ENCODE results near the gene LMAN2. TPM values are rescaled to one million over a fixed set of nuclear protein-coding genes. Genes with fewer than 3 reads are reported as not detected.
"Not testable (repeated sequence)": the region's sequence is repeated elsewhere in the genome, so short reads cannot be mapped to it uniquely, and the experiment has no call there.

LMAN2 gene
- polyA plus RNA-seq, 1 donor from 2014 or later = 171 TPM

DNA sequence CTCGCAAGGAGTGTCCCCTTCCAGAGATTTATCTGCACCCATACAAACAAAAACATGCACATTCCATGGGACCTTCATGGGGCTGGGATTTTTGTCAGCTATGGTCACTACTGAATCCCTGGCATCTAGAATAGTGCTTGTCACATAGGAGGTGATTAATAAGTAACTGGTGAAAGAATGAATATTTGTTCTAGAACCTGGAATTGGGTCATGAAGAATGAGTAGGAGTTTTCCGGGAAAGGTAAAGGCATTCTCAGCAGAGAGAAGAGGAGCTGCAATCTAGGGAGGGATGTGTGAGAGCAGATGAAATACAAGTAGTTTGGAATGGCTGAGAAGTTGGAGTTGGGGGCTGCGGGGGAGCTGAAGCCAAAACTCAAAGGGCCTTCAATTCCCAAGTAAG, 2.8 kb upstream of the LMAN2 start:
- Mint-ChIP-seq H3K27me3 (peaks cover 3% of the 10 kb centered on the region), H3K36me3 (peaks cover 4% of the 10 kb centered on the region), H3K9me3 (no peaks in the 10 kb centered on the region), H3K4me3 (peak overlapping the region in 1 of 4 donors; percentile 12), H3K27ac (peak overlapping the region in 1 of 3 donors; percentile 70), H3K4me1 (peaks cover 32 to 49% (median 48%) of the 10 kb centered on the region in 3 donors)

DNA sequence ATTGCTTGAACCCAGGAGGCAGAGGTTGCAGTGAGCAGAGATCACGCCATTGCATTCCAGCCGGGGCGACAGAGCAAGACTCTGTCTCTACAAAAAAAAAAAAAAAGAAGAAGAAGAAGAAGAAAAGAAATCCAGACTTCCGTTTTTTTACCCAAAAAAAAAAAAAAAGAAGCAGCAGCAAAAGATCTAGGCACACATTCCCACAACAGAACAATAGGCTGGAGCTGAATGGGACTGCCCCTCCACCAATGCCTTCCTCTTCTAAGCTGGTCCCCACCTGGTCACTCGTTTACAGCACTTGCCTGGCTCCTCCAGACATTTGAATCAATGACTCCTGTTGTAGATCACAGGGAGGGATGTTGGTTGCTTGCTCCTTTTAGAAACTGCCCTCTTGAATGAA, 1.6 kb upstream of the LMAN2 start:
- H3K9me3 Mint-ChIP-seq = no peaks in the 10 kb centered on the region
- peak overlapping the region in 2 of 4 donors; percentile 49 to 50 for H3K4me3 Mint-ChIP-seq
- H3K27ac Mint-ChIP-seq = peak overlapping the region in 2 of 3 donors; percentile 8 to 62
- H3K4me1 Mint-ChIP-seq = peaks cover 37 to 47% (median 45%) of the 10 kb centered on the region in 3 donors
- H3K36me3 Mint-ChIP-seq = peaks cover 2% of the 10 kb centered on the region
- peaks cover 3% of the 10 kb centered on the region for H3K27me3 Mint-ChIP-seq

DNA sequence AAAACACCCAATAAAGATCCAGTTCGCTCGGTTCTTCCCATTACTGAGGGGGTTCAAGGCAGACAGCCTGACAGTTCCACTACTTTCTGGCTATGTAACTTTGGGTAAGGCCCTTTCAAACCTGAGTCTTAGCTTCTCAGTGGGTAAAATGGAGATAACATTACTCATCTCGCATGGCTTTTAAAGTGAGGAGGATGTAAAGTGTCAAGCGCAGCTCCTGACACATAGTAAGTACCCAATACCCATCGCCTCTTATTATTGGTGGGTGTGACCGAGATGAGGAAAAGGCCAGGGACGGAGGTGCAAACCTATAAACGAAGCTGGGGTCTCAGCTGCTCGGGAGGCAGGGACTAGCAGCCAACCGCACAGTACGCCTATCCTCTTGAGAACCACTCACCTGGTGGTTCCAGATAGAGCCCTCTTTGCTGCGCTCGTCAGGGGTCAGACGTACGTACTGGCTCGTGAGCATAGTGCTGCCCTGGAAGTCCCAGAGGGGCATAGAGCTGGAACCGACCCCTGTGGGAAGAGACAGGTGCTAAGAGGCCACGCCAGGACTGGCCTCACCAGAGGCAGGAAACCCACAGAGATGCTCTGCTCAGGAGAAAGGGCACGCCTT, 584 bp downstream of the LMAN2 start:
- Mint-ChIP-seq H3K36me3 (peaks cover 2% of the 10 kb centered on the region), H3K27ac (peak overlapping the region; percentile 99 to 100 (median 99)), H3K27me3 (no peaks in the 10 kb centered on the region), H3K4me3 (peak overlapping the region; percentile 97 to 99 (median 98)), H3K4me1 (peaks cover 32 to 45% (median 36%) of the 10 kb centered on the region in 3 donors), H3K9me3 (no peaks in the 10 kb centered on the region)

DNA sequence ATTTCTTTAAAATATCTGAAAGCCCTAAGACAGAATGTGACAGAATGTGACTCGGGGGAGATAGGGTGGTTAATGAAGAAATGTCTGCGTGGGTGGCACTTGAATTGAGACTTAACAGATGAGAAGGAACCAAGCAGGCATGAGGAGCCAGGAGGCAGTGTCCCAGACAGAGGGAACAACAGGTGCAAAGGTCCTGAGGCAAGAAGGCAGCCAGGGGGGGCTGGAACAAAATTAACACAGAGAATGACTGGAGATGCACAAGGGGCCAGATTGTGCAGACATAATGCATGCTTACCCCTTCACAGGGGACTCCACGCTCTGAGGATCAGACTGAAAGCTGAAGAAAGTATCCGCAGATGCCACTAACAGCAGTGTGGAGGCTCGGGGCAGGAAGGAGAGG, 1.7 kb downstream of the LMAN2 start:
- Mint-ChIP-seq H3K4me3 (peak overlapping the region; percentile 81 to 99 (median 90)), H3K27ac (peak overlapping the region in 2 of 3 donors; percentile 99), H3K27me3 (no peaks in the 10 kb centered on the region)

DNA sequence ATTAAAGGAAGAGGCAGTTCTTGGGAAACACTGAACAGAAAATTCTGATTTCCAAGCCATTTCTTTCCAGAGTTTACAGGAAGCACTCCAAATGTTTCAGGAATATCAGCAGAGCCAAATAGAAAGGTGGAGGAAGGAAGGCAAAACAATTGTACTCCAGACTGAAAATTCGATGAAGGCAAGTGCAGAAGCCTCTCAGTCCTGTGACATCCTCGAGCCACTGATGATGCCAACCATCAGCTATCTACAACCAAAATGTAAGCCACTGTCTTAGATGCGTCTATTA, 2.2 kb downstream of the LMAN2 start:
- Mint-ChIP-seq H3K27me3 (no peaks in the 10 kb centered on the region), H3K4me1 (peaks cover 29 to 39% (median 34%) of the 10 kb centered on the region in 3 donors), H3K27ac (peak overlapping the region in 1 of 3 donors; percentile 99), H3K36me3 (peaks cover under 1% of the 10 kb centered on the region), H3K4me3 (peak overlapping the region in 3 of 4 donors; percentile 67 to 99 (median 81)), H3K9me3 (no peaks in the 10 kb centered on the region)

More for the DNA sequence above, 1.7 kb downstream of the LMAN2 start:
- H3K4me1 Mint-ChIP-seq = peaks cover 32 to 42% (median 35%) of the 10 kb centered on the region in 3 donors
- H3K9me3 Mint-ChIP-seq = no peaks in the 10 kb centered on the region
- H3K36me3 Mint-ChIP-seq = peaks cover 2% of the 10 kb centered on the region

DNA sequence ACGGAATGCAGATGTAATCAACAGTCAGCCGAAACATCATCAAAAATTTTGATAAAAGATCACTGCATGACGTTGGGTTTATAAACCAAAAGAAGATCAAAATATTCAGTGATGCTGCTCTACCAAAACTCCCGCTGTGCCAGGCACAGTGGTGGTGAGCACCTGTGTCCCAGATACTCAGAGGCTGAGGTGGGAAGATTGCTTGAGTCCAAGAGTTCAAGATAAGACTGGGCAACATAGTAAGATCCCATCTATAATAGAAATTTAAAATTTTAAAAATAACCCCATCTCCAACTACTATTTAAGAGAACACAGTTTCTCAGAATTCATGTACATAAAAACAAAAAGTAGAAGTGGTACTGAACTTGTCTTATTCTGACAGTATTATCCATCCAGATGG, 3.8 kb downstream of the LMAN2 start:
- no peaks in the 10 kb centered on the region for H3K36me3 Mint-ChIP-seq
- peaks cover 32 to 37% (median 34%) of the 10 kb centered on the region in 3 donors for H3K4me1 Mint-ChIP-seq

DNA sequence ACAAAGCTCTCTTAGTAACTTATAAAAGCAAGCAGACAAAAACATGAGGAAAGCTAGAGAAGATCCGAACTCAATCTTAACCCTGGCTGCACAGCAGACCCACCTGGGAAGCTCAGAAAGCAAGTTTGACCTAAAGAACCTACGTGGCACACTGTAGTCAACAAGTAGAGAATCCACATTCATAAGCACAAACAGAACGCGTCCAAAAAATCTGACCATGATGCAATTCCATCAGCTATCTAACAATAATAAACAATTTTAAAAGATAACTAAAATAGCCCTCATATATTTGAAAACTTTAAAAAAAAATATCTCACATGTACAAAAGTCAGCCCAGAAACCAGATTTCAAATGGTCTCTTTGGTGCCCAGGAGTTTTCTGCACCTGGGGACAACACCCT, 4.6 kb downstream of the LMAN2 start:
- Mint-ChIP-seq H3K36me3 (no peaks in the 10 kb centered on the region), H3K27me3 (no peaks in the 10 kb centered on the region), H3K4me3 (peak overlapping the region in 1 of 4 donors; percentile 46), H3K4me1 (peaks cover 30 to 36% (median 33%) of the 10 kb centered on the region in 3 donors), H3K9me3 (no peaks in the 10 kb centered on the region), H3K27ac (no peak overlapping the region)

More for the DNA sequence above, 3.8 kb downstream of the LMAN2 start:
- Mint-ChIP-seq H3K27ac (no peak overlapping the region), H3K4me3 (peak overlapping the region in 2 of 4 donors; percentile 23 to 32), H3K9me3 (no peaks in the 10 kb centered on the region), H3K27me3 (no peaks in the 10 kb centered on the region)

DNA sequence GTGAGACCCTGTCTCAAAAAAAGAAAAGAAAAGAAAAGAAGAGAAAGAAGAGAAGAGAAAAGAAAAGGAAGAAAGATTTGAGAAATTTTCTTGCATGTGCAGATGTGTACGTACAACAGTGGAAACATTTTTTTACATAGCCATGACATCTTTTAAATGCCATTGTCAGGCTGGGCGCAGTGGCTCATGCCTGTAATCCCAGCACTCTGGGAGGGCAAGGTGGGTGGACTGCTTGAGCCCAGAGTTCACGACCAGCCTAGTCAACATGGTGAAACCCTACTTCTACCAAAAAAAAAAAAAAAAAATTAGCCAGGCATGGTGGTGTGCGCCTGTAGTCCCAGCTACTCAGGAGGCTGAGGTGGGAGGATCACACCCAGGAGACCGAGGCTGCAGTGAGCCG, 6.6 kb downstream of the LMAN2 start:
- Mint-ChIP-seq H3K27ac (no peak overlapping the region), H3K9me3 (no peaks in the 10 kb centered on the region), H3K4me3 (no peak overlapping the region), H3K4me1 (peaks cover 22 to 24% (median 22%) of the 10 kb centered on the region in 3 donors), H3K27me3 (no peaks in the 10 kb centered on the region), H3K36me3 (peaks cover 2% of the 10 kb centered on the region)

DNA sequence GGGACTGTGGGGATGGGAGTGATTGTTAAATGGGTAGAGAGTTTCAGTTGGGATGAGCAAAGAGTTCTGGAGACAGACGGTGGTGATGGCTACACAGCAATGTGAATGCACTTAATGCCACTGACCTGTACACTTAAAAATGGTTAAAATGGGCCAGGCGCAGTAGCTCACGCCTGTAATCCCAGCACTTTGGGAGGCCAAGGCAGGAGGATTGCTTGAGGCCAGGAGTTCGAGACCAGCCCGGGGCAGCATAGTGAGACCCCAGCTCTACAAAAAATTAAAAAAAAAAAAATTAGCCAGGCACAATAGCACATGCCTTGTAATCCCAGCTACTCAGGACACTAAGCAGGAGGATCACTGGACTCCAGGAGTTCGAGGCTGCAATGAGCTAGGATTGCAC, 7.7 kb downstream of the LMAN2 start:
- peaks cover 13 to 18% (median 14%) of the 10 kb centered on the region in 3 donors for H3K4me1 Mint-ChIP-seq
- no peaks in the 10 kb centered on the region for H3K27me3 Mint-ChIP-seq
- peaks cover 2% of the 10 kb centered on the region for H3K36me3 Mint-ChIP-seq
- H3K27ac Mint-ChIP-seq = no peak overlapping the region
- no peak overlapping the region for H3K4me3 Mint-ChIP-seq
- H3K9me3 Mint-ChIP-seq = no peaks in the 10 kb centered on the region

DNA sequence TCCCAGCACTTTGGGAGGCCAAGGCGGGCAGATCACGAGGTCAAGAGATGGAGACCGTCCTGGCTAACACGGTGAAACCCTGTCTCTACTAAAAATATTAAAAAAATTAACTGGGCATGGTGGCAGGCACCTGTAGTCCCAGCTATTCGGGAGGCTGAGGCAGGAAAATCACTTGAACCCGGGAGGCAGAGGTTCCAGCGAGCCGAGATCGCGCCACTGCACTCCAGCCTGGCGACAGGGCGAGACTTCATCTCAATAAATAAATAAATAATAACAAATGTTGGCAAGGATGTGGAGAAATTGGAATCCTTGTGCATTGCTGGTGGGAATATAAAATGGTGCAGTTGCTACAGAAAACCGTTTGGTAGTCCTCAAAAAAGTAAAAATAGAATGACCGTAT, 8.5 kb downstream of the LMAN2 start:
- not testable (repeated sequence) for H3K27me3 Mint-ChIP-seq, H3K4me3 Mint-ChIP-seq, H3K9me3 Mint-ChIP-seq, H3K27ac Mint-ChIP-seq, H3K36me3 Mint-ChIP-seq
- H3K4me1 Mint-ChIP-seq = peaks cover 13 to 18% (median 14%) of the 10 kb centered on the region in 3 donors

DNA sequence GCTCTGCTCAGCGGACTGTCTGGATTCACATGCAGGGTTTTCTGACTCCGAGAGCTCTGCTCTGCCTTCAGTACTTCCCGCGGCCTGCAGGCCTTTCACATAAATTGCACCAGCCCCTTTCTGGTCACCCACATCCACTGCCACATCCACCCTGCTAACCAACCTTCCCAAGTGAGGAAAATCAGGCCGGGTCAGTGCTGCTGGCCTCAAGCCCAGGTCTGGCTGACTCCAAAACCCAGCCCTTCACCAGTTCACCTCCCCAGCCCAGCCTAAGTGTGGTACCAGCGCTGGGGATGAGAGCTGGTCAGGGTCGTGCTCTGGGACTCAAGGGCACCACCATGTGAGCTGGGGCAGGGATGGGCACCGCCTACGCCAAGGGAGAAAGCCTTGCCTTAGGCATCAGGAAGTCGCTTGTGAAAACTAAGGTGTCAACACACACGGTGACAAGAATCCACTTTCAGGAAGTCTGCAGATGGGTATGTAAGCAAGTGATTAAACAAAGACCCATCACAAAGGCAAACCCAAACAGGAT, 12.3 kb downstream of the LMAN2 start:
- H3K4me1 Mint-ChIP-seq = peaks cover 4 to 18% (median 6%) of the 10 kb centered on the region in 3 donors
- peaks cover 3% of the 10 kb centered on the region for H3K36me3 Mint-ChIP-seq
- no peaks in the 10 kb centered on the region for H3K27me3 Mint-ChIP-seq
- H3K9me3 Mint-ChIP-seq = no peaks in the 10 kb centered on the region
- no peak overlapping the region for H3K27ac Mint-ChIP-seq
- peak overlapping the region in 1 of 4 donors; percentile 60 for H3K4me3 Mint-ChIP-seq

DNA sequence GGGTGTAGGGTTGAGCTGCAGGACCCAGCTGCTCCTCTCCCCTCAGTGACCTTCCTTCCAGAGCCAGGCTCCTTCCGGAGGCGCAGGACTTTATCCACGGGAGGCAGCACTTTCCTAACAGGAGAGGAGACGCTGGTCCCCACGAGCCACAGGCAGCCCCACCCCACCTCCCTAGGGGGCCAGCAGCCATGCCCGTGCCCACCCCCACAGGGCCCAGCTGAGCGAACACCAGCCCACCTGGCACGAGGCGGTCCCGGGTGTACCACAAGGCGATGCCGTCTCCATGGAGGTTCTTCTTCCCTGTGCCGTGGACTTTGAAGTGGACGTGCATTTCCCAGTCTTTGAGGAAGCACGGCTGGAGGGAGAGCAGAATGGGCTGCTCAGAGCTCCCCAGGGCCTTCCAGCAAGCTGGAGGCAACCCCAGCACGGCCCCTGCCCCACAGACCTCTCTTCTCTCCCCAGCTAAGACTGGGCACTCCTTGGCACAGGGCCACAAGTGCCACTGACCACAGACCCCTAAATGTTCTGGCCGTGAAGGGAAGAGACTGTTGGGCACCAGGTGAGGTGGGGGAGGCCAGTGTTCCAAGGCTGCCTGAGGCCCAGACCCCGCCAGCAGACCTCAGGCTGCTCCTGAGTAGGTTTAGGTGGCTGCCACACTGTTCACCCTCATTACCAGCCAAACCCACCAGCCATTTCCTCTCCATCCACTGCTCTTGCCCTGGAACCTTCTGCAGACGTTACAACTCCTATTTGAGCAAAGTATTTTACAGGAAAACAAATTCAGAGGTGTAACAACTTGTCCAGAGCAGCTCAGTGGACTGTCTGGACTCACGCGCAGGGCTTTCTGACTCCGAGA, 13.0 kb downstream of the LMAN2 start:
- H3K9me3 Mint-ChIP-seq = no peaks in the 10 kb centered on the region
- no peaks in the 10 kb centered on the region for H3K27me3 Mint-ChIP-seq
- peaks cover 3% of the 10 kb centered on the region for H3K36me3 Mint-ChIP-seq
- no peak overlapping the region for H3K27ac Mint-ChIP-seq
- H3K4me1 Mint-ChIP-seq = peaks cover 1 to 20% (median 3%) of the 10 kb centered on the region in 3 donors
- no peak overlapping the region for H3K4me3 Mint-ChIP-seq

DNA sequence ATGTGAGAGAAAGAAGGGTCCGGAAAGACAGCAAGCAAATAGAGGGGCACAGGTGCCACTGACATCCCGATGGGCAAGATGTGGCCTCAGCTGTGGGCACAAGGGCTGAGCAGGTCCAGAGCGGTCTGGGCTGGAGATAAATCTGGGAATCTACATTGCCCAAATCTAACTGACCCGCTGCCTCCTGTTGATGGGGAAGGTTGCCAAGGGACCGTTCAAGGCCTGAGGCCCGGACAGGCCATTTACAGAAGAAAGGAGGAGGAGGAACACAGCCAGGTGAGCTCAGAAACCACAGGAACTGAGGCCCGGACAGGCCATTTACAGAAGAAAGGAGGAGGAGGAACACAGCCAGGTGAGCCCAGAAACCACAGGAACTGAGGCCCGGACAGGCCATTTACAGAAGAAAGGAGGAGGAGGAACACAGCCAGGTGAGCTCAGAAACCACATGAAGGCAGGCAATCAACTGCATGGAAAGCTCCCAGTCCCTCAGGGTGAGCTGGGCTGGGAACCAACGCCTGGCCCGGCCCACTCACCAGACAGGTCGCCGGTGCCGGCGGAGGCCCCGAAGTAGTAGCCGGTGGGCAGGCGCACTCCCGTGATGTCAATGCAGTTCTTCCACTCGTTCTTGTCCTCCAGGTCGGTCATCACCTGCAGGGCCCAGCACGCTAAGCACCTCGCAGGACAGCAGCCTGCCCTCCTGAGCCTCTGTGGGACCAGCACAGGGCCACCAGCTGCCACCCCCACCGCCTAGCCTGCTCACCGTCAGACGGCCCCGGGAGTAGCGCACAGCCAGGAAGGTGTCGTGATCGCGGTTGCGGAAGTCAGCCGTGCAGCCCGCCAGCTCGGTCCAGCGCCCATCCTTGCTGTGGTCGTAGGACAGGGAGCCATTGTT, 14.6 kb downstream of the LMAN2 start:
- Mint-ChIP-seq H3K27me3 (no peaks in the 10 kb centered on the region), H3K27ac (peak overlapping the region in 1 of 3 donors; percentile 50), H3K36me3 (peaks cover 3% of the 10 kb centered on the region), H3K4me3 (no peak overlapping the region), H3K4me1 (peaks cover 0 to 17% (median 3%) of the 10 kb centered on the region in 3 donors), H3K9me3 (no peaks in the 10 kb centered on the region)

DNA sequence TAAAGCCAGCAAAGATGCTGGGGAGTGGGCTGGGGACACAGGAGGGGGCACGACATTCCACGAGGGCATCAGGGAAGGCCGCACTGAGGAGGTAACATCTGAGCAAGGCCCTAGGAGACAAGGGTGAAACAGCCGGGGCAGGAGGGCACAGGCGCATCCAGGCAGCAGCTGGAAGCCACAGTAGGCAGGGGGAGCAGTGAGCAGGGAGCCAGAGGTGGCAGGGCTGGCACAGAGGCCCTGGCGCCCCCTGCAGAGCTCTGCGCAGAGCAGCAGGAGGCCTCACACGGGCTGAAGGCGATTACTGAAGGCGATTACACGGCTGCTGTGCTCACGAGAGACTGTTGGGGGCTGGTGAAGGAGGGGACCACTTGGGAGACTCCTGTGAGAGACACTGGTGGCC, 15.4 kb downstream of the LMAN2 start:
- peaks cover 0 to 13% (median 3%) of the 10 kb centered on the region in 3 donors for H3K4me1 Mint-ChIP-seq
- no peaks in the 10 kb centered on the region for H3K27me3 Mint-ChIP-seq
- peak overlapping the region in 1 of 3 donors; percentile 50 for H3K27ac Mint-ChIP-seq
- H3K36me3 Mint-ChIP-seq = peaks cover 2% of the 10 kb centered on the region
- no peak overlapping the region for H3K4me3 Mint-ChIP-seq
- H3K9me3 Mint-ChIP-seq = no peaks in the 10 kb centered on the region
